Measurements from ENCODE around the gene ANKRD26. TPM values are rescaled to one million over a fixed set of nuclear protein-coding genes. Genes with fewer than 3 reads are reported as not detected.

The ANKRD26 gene
- total RNA-seq, 1 donor from 2014 or later = 6.1 TPM

DNA sequence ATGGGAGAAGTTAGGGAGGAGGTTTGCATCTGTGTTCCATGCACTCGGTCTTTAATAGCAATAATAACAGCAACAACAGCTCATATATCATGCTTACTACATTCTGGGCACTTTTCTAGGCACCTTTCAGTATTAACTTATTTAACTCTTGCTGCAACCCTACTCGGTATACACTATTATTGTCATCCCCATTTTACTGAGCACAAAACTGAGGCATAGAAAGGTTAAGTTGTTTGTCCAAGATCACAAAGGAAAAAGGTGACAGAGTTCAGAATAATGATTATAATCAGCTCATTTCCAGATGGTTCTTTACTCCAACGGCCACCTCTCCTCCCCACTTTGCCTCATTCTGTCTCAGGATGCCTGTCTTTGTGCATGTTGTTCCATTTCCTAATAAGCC lies 137.5 kb downstream of the ANKRD26 start:
- TF ChIP-seq CTCF (IDR thresholded peaks at IDR 0.05; ENCODE audit: insufficient read depth, low read length, poor library complexity, severe bottlenecking) = no peak
- Histone ChIP-seq H3K4me3 (ENCODE audit: low read depth, low read length) (no peak overlapping the region), H3K27me3 (ENCODE audit: control insufficient read depth, insufficient read depth, low read length) (no peaks in the 10 kb centered on the region), H3K36me3 (ENCODE audit: control insufficient read depth, insufficient read depth, low read length) (no peaks in the 10 kb centered on the region)
- no peak for DNase-seq (ENCODE audit: low read depth)

DNA sequence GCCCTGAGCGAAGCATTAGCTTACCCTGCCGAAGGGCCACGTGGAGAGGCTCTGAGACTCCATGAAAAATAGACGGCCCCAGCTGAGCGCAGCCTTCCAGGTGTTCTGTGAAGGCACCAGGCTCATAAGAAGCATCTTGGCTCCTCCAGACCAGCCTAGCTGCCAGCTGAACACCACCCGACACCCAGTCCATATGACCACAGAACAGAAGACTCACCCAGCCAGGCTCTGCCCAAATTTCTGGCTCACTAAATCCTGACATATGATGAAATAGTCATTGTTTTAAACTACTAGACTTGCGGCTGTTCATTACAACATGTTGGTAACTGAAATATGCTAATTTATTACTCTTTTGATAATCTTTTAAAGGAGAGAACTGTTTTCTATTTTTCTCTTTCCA lies 140.0 kb downstream of the ANKRD26 start:
- no peaks in the 10 kb centered on the region for H3K27me3 ChIP-seq (ENCODE audit: control insufficient read depth, insufficient read depth, low read length)
- DNase-seq (ENCODE audit: low read depth) = no peak
- no peak for TF ChIP-seq CTCF (IDR thresholded peaks at IDR 0.05; ENCODE audit: insufficient read depth, low read length, poor library complexity, severe bottlenecking)

DNA sequence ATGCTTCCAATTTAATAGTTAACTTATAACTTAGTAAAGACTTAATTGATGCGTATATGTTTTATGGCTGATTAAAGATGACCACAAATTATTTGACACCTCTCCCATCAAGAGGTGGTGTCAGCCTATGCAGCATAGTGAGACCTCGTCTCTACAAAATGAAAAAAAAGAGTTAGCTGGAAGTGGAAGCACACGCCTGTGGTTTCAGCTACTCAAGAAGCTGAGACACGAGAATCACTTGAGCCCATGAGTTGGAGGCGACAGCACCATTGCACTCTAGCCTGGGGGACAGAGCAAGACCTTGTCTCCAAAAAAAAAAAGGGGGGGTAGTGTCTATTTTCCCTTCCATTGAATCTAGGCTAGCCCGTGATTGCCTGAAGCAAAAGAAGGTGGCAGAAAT lies 140.5 kb downstream of the ANKRD26 start:
- H3K27me3 ChIP-seq (ENCODE audit: control insufficient read depth, insufficient read depth, low read length) = no peaks in the 10 kb centered on the region
- no peak for TF ChIP-seq CTCF (IDR thresholded peaks at IDR 0.05; ENCODE audit: insufficient read depth, low read length, poor library complexity, severe bottlenecking)
- DNase-seq (ENCODE audit: low read depth) = no peak
- no peak overlapping the region for H3K4me3 ChIP-seq (ENCODE audit: low read depth, low read length)
- no peaks in the 10 kb centered on the region for H3K36me3 ChIP-seq (ENCODE audit: control insufficient read depth, insufficient read depth, low read length)

More for the DNA sequence above, 140.0 kb downstream of the ANKRD26 start:
- Histone ChIP-seq H3K4me3 (ENCODE audit: low read depth, low read length) (no peak overlapping the region), H3K36me3 (ENCODE audit: control insufficient read depth, insufficient read depth, low read length) (no peaks in the 10 kb centered on the region)

Other genes starting within 250 kb of the ANKRD26 start
- gene ABI1, start 239.5 kb downstream of the ANKRD26 start, total RNA-seq = 41.6 and 49.8 TPM in 2 replicates
- 73.3 and 80.8 TPM in 2 replicates for gene YME1L1, start 53.9 kb upstream of the ANKRD26 start, total RNA-seq
- gene MASTL, start 54.9 kb upstream of the ANKRD26 start, total RNA-seq = 9.0 and 11.0 TPM in 2 replicates
- gene ACBD5, start 140.3 kb upstream of the ANKRD26 start, total RNA-seq = 24.6 and 27.9 TPM in 2 replicates

All from kidney epithelial cell (primary cell).